ENCODE data around the gene SNX9. TPM values are rescaled to one million over a fixed set of nuclear protein-coding genes. Genes with fewer than 3 reads are reported as not detected.

SNX9 gene
- total RNA-seq, 1 experiment from 2014 or later, result not detected

GRCh38 chr6:157911278-157911677 is 88.2 kb downstream of the SNX9 start:
- no peak overlapping the region for H3K4me2 ChIP-seq (ENCODE audit: low read depth, low read length, poor library complexity, severe bottlenecking)

GRCh38 chr6:157911786-157912185 is 88.7 kb downstream of the SNX9 start:
- no peaks in the 10 kb centered on the region for H3K27me3 ChIP-seq (ENCODE audit: low read length)
- H3K4me2 ChIP-seq (ENCODE audit: low read depth, low read length, poor library complexity, severe bottlenecking), result no peak overlapping the region
- no peaks in the 10 kb centered on the region for H3K9me3 ChIP-seq (ENCODE audit: low read length)
- H3K4me1 ChIP-seq (ENCODE audit: low read length), result peaks cover 8% of the 10 kb centered on the region
- no peak overlapping the region for H3K27ac ChIP-seq (ENCODE audit: low read length)
- H3K36me3 ChIP-seq (ENCODE audit: insufficient read depth, low read length), result no peaks in the 10 kb centered on the region
- no peaks in the 10 kb centered on the region for H3K9me2 ChIP-seq (replicated peaks; ENCODE audit: insufficient read depth, low read length)
- H3K79me2 ChIP-seq (ENCODE audit: low read length), result no peaks in the 10 kb centered on the region
- H2AFZ ChIP-seq (ENCODE audit: low read length), result no peak overlapping the region
- no peaks in the 10 kb centered on the region for H4K20me1 ChIP-seq (ENCODE audit: insufficient read depth, low read depth, low read length)
- no peak for DNase-seq
- H3K4me3 ChIP-seq (ENCODE audit: low read length), result no peak overlapping the region
- no peak overlapping the region for H3K9ac ChIP-seq (ENCODE audit: low read length)

More at GRCh38 chr6:157911278-157911677, 88.2 kb downstream of the SNX9 start:
- Histone ChIP-seq H3K36me3 (ENCODE audit: insufficient read depth, low read length) (no peaks in the 10 kb centered on the region), H3K9me3 (ENCODE audit: low read length) (no peaks in the 10 kb centered on the region), H2AFZ (ENCODE audit: low read length) (no peak overlapping the region), H3K9me2 (replicated peaks; ENCODE audit: insufficient read depth, low read length) (no peaks in the 10 kb centered on the region), H3K9ac (ENCODE audit: low read length) (no peak overlapping the region), H4K20me1 (ENCODE audit: insufficient read depth, low read depth, low read length) (no peaks in the 10 kb centered on the region), H3K4me1 (ENCODE audit: low read length) (peaks cover 8% of the 10 kb centered on the region), H3K27me3 (ENCODE audit: low read length) (no peaks in the 10 kb centered on the region), H3K4me3 (ENCODE audit: low read length) (no peak overlapping the region), H3K79me2 (ENCODE audit: low read length) (no peaks in the 10 kb centered on the region), H3K27ac (ENCODE audit: low read length) (no peak overlapping the region)
- no peak for DNase-seq

GRCh38 chr6:157912326-157912725 is 89.3 kb downstream of the SNX9 start:
- Histone ChIP-seq H2AFZ (ENCODE audit: low read length) (no peak overlapping the region), H3K9me3 (ENCODE audit: low read length) (no peaks in the 10 kb centered on the region), H3K36me3 (ENCODE audit: insufficient read depth, low read length) (no peaks in the 10 kb centered on the region), H3K4me1 (ENCODE audit: low read length) (peaks cover 8% of the 10 kb centered on the region), H3K9me2 (replicated peaks; ENCODE audit: insufficient read depth, low read length) (no peaks in the 10 kb centered on the region), H3K9ac (ENCODE audit: low read length) (no peak overlapping the region), H3K4me3 (ENCODE audit: low read length) (no peak overlapping the region), H3K27ac (ENCODE audit: low read length) (no peak overlapping the region), H4K20me1 (ENCODE audit: insufficient read depth, low read depth, low read length) (no peaks in the 10 kb centered on the region), H3K79me2 (ENCODE audit: low read length) (no peaks in the 10 kb centered on the region), H3K4me2 (ENCODE audit: low read depth, low read length, poor library complexity, severe bottlenecking) (no peak overlapping the region), H3K27me3 (ENCODE audit: low read length) (no peaks in the 10 kb centered on the region)
- DNase-seq, result no peak

GRCh38 chr6:157921685-157922367 is 98.8 kb downstream of the SNX9 start:
- no peaks in the 10 kb centered on the region for H4K20me1 ChIP-seq (ENCODE audit: insufficient read depth, low read depth, low read length)
- H3K4me1 ChIP-seq (ENCODE audit: low read length), result no peaks in the 10 kb centered on the region
- H3K36me3 ChIP-seq (ENCODE audit: insufficient read depth, low read length), result no peaks in the 10 kb centered on the region

GRCh38 chr6:157925771-157926170 is 102.7 kb downstream of the SNX9 start:
- Histone ChIP-seq H4K20me1 (ENCODE audit: insufficient read depth, low read depth, low read length) (no peaks in the 10 kb centered on the region), H3K9me2 (replicated peaks; ENCODE audit: insufficient read depth, low read length) (no peaks in the 10 kb centered on the region), H3K4me3 (ENCODE audit: low read length) (no peak overlapping the region), H3K36me3 (ENCODE audit: insufficient read depth, low read length) (no peaks in the 10 kb centered on the region), H3K79me2 (ENCODE audit: low read length) (no peaks in the 10 kb centered on the region), H3K4me1 (ENCODE audit: low read length) (no peaks in the 10 kb centered on the region), H3K27ac (ENCODE audit: low read length) (no peak overlapping the region), H3K4me2 (ENCODE audit: low read depth, low read length, poor library complexity, severe bottlenecking) (no peak overlapping the region), H3K9me3 (ENCODE audit: low read length) (no peaks in the 10 kb centered on the region), H3K27me3 (ENCODE audit: low read length) (no peaks in the 10 kb centered on the region), H2AFZ (ENCODE audit: low read length) (no peak overlapping the region), H3K9ac (ENCODE audit: low read length) (no peak overlapping the region)
- DNase-seq, result no peak

More at GRCh38 chr6:157921685-157922367, 98.8 kb downstream of the SNX9 start:
- no peak overlapping the region for H3K4me2 ChIP-seq (ENCODE audit: low read depth, low read length, poor library complexity, severe bottlenecking)
- no peaks in the 10 kb centered on the region for H3K9me2 ChIP-seq (replicated peaks; ENCODE audit: insufficient read depth, low read length)
- DNase-seq, result no peak
- no peaks in the 10 kb centered on the region for H3K9me3 ChIP-seq (ENCODE audit: low read length)
- no peak overlapping the region for H3K4me3 ChIP-seq (ENCODE audit: low read length)
- H3K79me2 ChIP-seq (ENCODE audit: low read length), result no peaks in the 10 kb centered on the region
- H2AFZ ChIP-seq (ENCODE audit: low read length), result no peak overlapping the region
- H3K27ac ChIP-seq (ENCODE audit: low read length), result no peak overlapping the region
- H3K27me3 ChIP-seq (ENCODE audit: low read length), result no peaks in the 10 kb centered on the region
- no peak overlapping the region for H3K9ac ChIP-seq (ENCODE audit: low read length)

GRCh38 chr6:157927011-157927410 is 104.0 kb downstream of the SNX9 start:
- no peaks in the 10 kb centered on the region for H4K20me1 ChIP-seq (ENCODE audit: insufficient read depth, low read depth, low read length)
- H3K9ac ChIP-seq (ENCODE audit: low read length), result no peak overlapping the region
- no peaks in the 10 kb centered on the region for H3K4me1 ChIP-seq (ENCODE audit: low read length)
- no peaks in the 10 kb centered on the region for H3K79me2 ChIP-seq (ENCODE audit: low read length)
- DNase-seq, result no peak
- H3K9me2 ChIP-seq (replicated peaks; ENCODE audit: insufficient read depth, low read length), result no peaks in the 10 kb centered on the region
- no peak overlapping the region for H2AFZ ChIP-seq (ENCODE audit: low read length)
- no peaks in the 10 kb centered on the region for H3K27me3 ChIP-seq (ENCODE audit: low read length)
- H3K4me3 ChIP-seq (ENCODE audit: low read length), result no peak overlapping the region
- no peaks in the 10 kb centered on the region for H3K9me3 ChIP-seq (ENCODE audit: low read length)
- no peaks in the 10 kb centered on the region for H3K36me3 ChIP-seq (ENCODE audit: insufficient read depth, low read length)
- no peak overlapping the region for H3K27ac ChIP-seq (ENCODE audit: low read length)
- no peak overlapping the region for H3K4me2 ChIP-seq (ENCODE audit: low read depth, low read length, poor library complexity, severe bottlenecking)

GRCh38 chr6:157928428-157928827 is 105.4 kb downstream of the SNX9 start:
- Histone ChIP-seq H3K9me2 (replicated peaks; ENCODE audit: insufficient read depth, low read length) (no peaks in the 10 kb centered on the region), H3K4me1 (ENCODE audit: low read length) (no peaks in the 10 kb centered on the region), H2AFZ (ENCODE audit: low read length) (no peak overlapping the region), H3K9ac (ENCODE audit: low read length) (no peak overlapping the region), H4K20me1 (ENCODE audit: insufficient read depth, low read depth, low read length) (no peaks in the 10 kb centered on the region), H3K27ac (ENCODE audit: low read length) (no peak overlapping the region), H3K4me3 (ENCODE audit: low read length) (no peak overlapping the region), H3K79me2 (ENCODE audit: low read length) (no peaks in the 10 kb centered on the region), H3K4me2 (ENCODE audit: low read depth, low read length, poor library complexity, severe bottlenecking) (no peak overlapping the region), H3K36me3 (ENCODE audit: insufficient read depth, low read length) (no peaks in the 10 kb centered on the region), H3K27me3 (ENCODE audit: low read length) (no peaks in the 10 kb centered on the region), H3K9me3 (ENCODE audit: low read length) (no peaks in the 10 kb centered on the region)
- no peak for DNase-seq

GRCh38 chr6:157929076-157929475 is 106.0 kb downstream of the SNX9 start:
- Histone ChIP-seq H3K4me3 (ENCODE audit: low read length) (no peak overlapping the region), H3K4me1 (ENCODE audit: low read length) (no peaks in the 10 kb centered on the region), H3K27ac (ENCODE audit: low read length) (no peak overlapping the region), H3K4me2 (ENCODE audit: low read depth, low read length, poor library complexity, severe bottlenecking) (no peak overlapping the region), H3K79me2 (ENCODE audit: low read length) (no peaks in the 10 kb centered on the region), H3K27me3 (ENCODE audit: low read length) (no peaks in the 10 kb centered on the region), H3K9me3 (ENCODE audit: low read length) (no peaks in the 10 kb centered on the region), H3K36me3 (ENCODE audit: insufficient read depth, low read length) (no peaks in the 10 kb centered on the region), H3K9me2 (replicated peaks; ENCODE audit: insufficient read depth, low read length) (no peaks in the 10 kb centered on the region), H3K9ac (ENCODE audit: low read length) (no peak overlapping the region), H4K20me1 (ENCODE audit: insufficient read depth, low read depth, low read length) (no peaks in the 10 kb centered on the region), H2AFZ (ENCODE audit: low read length) (no peak overlapping the region)
- DNase-seq, result no peak

All from Karpas-422 (cell line).